Measurements from ENCODE around the gene BICD1. TPM values are rescaled to one million over a fixed set of nuclear protein-coding genes. Genes with fewer than 3 reads are reported as not detected.
"Not testable (repeated sequence)": the region's sequence is repeated elsewhere in the genome, so short reads cannot be mapped to it uniquely, and the experiment has no call there.

Gene BICD1
- polyA plus RNA-seq, 1 donor, result 8.2 TPM

- DNase-seq, result no peak
Observed at GRCh38 chr12:32146074-32146873, 39.6 kb downstream of the BICD1 start.

DNA sequence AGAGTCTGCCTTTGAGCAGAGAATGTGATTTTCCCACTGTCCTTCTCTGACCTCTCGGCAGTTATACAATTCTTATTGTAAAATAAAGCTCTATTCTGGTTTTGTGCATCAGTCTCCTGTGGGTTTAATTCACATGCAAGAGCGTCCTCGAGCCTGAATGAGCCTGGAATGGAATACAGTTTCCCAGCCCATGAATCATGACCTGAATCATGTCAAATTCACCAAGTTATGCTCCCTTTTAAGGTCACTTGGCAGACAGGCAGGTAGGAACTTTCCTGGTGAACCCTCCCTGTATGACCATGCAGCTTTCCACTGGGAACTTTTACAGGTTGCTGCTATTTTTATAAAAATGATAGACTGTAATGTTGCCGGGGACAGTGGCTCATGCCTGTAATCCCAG lies 41.7 kb downstream of the BICD1 start:
- no peak for DNase-seq

DNA sequence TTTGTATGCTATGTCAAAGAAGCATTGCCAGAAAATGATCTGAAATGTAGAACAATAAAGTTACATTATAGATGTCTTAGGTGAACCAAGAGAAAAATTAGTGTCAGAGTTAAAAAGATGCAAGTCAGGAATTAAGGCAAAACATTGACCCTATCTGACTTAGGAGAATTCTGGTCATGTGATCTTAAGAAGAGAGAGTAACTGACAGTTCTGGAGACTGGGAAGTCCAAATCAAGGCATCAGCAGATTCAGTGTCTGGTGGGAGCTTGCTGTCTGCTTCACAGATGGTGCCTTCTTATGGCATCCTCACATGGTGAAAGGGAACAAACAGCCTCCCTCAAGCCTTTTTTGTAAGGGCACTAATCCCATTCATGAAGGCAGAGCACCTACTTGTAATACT lies 42.8 kb downstream of the BICD1 start:
- no peak for DNase-seq

GRCh38 chr12:32151086-32151485 lies 44.4 kb downstream of the BICD1 start:
- no peak for DNase-seq

DNA sequence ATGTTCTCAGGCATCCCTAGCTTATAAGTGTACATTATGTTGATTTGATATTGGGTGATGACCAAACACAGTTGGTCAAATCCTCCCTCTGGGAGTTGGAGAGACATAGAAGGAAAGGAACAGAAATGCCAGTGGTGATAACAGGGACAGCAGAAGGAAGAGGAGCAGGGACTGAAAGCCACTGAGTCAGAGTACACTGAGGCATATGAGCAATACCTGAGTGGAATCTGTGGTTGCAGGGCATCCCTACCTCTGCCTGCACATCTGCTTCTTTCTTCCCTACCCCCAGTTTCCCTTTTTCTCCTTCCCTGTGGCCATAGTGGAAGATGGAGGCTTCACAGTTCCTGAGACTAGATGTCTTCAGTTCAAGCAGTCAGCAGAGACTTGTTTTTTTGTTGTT lies 44.9 kb downstream of the BICD1 start:
- no peak for DNase-seq

GRCh38 chr12:32155041-32155440 lies 48.4 kb downstream of the BICD1 start:
- DNase-seq, result no peak

DNA sequence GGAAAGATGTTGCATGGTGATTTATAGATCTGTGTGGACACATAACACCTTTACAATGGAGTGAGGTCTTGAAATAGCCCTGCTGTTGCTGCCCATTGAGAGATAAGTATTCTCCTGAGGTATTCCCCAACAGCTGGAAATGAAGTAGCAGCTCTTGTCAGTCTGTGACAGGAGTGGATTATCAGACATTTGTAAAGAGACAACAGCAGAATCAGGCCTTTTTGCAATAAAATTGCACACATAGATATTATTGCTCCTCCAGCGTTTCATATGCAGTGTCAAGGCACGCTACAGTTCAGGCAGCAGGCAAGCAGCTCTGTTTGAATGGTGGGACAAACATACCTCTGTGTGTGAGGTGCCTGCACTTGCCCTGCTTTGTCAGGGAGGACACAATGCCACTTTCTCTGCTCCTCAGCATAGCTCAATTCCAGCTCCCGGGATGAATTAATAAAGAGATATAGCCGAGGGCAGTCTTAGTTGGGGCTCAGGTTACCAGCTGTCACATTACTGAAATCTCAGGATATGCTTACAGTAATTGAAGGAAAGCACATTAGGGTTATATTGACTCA lies 49.4 kb downstream of the BICD1 start:
- DNase-seq, result no peak

- DNase-seq, result no peak
Observed at GRCh38 chr12:32158525-32158924, 51.9 kb downstream of the BICD1 start.

GRCh38 chr12:32159381-32159780 lies 52.7 kb downstream of the BICD1 start:
- no peak for DNase-seq

- DNase-seq, result no peak
Observed at GRCh38 chr12:32159925-32160324, 53.3 kb downstream of the BICD1 start.

GRCh38 chr12:32161058-32161457 lies 54.4 kb downstream of the BICD1 start:
- DNase-seq, result no peak

DNA sequence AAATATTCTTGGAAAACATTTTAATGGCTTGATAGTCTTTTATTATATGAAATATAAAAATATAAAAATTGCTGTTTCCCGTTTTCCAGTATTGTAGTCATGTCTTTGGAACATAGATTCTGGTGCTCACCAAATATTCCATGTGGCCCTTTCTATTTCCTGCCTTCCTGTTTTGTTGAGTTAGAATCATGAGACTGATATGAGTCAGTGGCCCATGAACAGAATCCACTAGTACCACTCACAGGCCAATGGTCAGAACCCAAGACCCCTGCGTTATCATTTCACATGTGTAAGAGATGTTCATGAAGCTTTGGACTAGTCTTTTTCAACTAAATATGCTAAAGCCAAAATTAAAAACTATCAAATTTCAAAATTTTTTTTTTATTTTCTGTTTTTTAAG lies 56.9 kb downstream of the BICD1 start:
- DNase-seq, result no peak

DNA sequence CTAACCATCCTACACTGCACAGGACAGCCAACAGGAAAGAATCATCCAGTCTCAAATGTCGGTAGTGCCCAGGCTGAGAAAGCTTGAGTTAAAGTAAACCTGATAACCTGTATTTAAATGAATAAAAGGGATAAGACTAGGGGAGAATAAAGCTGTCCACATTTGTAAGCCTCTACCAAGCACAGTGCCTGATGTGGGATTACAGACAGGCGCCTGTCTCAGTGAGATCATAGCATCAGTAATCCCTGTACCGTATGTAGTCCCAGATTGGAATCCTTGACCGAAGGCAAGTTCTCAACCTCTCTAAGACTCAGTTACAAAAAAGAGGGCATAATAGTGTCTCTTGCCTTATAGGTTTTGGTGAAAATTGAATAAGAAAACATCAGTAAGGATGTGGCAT lies 59.9 kb downstream of the BICD1 start:
- DNase-seq, result no peak

DNA sequence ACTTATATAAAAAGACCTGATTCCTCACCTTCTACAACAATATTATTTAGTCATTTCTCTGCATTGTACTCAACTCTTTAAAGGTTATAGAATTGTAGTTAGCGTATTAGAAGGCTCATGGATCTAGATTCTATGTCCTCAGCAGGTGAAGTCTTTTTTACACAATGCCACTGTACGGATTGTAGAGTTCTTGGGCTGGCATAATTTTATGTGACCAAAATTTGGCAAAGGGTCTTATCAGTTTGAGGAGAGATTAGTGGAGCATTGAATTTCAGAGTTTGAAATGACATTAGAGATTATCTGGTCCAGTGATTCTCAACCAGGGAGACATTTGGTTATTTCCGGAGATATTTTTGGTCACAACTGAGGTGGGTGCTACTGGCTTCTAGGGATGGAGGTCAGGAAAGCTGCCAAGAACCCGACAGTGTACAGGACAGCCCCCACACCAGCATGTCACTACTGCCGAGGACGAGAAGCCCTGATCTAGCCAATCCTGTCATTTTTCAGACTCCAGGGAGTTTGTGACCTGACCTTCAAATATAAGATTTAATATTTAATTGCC lies 63.9 kb downstream of the BICD1 start:
- DNase-seq, result no peak

- DNase-seq, result no peak
Observed at GRCh38 chr12:32171211-32171610, 64.6 kb downstream of the BICD1 start.

- no peak for DNase-seq
Observed at GRCh38 chr12:32176606-32177005, 70.0 kb downstream of the BICD1 start.

DNA sequence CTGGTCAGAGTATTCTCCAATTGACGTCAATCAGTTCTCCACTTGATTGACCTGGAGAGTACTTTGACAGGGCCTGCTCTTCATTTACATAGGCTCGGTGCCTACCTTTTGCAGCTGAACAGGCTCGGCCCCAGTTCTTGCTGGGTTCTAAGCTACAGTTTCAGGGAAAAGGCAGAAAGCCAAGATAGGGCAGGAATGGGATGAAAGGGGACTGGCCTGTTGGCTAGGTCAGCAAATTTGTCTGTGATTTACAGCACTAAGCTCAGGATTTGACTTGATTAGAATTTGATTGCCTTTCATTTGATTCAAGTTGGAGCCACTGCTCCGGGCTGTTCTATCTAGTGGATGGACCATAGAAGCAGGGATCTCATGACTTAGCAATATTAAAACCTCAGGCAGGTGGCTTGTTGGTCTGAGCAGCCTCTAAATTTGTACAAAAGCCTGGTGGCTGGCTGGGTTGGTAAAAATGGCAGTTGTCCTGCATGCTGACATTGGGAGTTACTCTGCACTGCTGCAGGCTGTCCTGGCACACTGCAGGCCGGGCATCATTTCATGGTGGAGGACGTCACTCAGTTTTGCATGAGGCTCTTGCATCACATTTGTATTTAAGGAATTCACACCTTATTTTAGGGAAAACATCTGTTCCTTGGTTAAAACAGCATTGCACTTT lies 71.8 kb downstream of the BICD1 start:
- no peak for DNase-seq

- DNase-seq, result no peak
Observed at GRCh38 chr12:32179011-32179395, 72.4 kb downstream of the BICD1 start.

GRCh38 chr12:32181498-32182175 lies 75.0 kb downstream of the BICD1 start:
- DNase-seq, result no peak

- DNase-seq, result no peak
Observed at GRCh38 chr12:32183650-32184049, 77.0 kb downstream of the BICD1 start.

GRCh38 chr12:32187127-32187526 lies 80.5 kb downstream of the BICD1 start:
- not testable (repeated sequence) for DNase-seq

GRCh38 chr12:32191445-32191844 lies 84.8 kb downstream of the BICD1 start:
- DNase-seq, result no peak
